Fibroblast of pulmonary artery (primary cell): Measurements from ENCODE around the gene R3HDML.

Source experiments
- DNase-seq: peaks from one replicate; pipeline ENCODE4 v3.0.0-alpha.2; 2010; ENCODE audit warnings: low read depth
- H3K4me3 ChIP-seq: replicated peaks from 2 replicates; pipeline ENCODE4 v1.5.1; 2011; ENCODE audit warnings: low read depth, mild to moderate bottlenecking, control low read depth, low read length, moderate library complexity
- CTCF ChIP-seq: IDR thresholded peaks from 2 replicates; pipeline ENCODE4 v1.5.1; 2011; ENCODE audit warnings: mild to moderate bottlenecking, control low read depth, low read length, inconsistent platforms; ENCODE audit errors: missing control alignments

The R3HDML gene

GRCh38 chr20:44399446-44399845, 62.6 kb downstream of the R3HDML start:
- TF ChIP-seq CTCF: no peak
- DNase-seq: no peak
- no peak overlapping the region for H3K4me3 ChIP-seq

GRCh38 chr20:44400671-44400969, 63.8 kb downstream of the R3HDML start:
- no peak for DNase-seq
- H3K4me3 ChIP-seq: no peak overlapping the region
- no peak for TF ChIP-seq CTCF
